GM18858 (cell line): ENCODE data around the gene ERCC3.

Source experiments
- ATAC-seq: cut with Tn5 transposase; IDR thresholded peaks from one replicate; pipeline ENCODE4 v1.9.1; 2021; ENCODE audit not compliant: unreplicated experiment

ERCC3 gene

GRCh38 chr2:127293748-127294562 is at the start of gene ERCC3:
Gene ERCC3, minus strand, starts transcription at chr2:127294144. Its CDS starts 63 bp downstream, at chr2:127294081.
- ATAC-seq, result peak; percentile 99

DNA sequence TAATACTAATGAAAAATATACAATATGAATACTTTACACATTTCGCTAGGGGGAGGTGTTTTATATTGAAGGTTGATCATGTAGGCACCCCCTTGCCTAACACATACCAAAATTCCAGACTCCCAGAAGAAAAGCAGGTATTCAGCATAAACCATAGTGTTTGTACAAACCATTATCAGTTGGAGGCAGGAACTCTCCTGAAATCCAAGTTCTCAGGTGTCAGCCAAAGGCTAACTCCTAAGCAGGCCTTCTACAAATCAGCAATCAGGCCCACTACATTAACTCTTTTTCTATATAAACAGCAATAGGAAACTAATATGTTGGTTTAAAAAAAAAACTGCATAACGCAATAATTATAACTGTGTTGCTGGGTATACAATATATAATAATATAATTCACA is 49.3 kb upstream of the ERCC3 start:
- ATAC-seq, result no peak

GRCh38 chr2:127342101-127342500 is 48.2 kb upstream of the ERCC3 start:
- no peak for ATAC-seq

GRCh38 chr2:127332335-127332734 is 38.4 kb upstream of the ERCC3 start:
- no peak for ATAC-seq

- peak; percentile 63 for ATAC-seq
Observed at GRCh38 chr2:127330753-127331152, 36.8 kb upstream of the ERCC3 start.

- ATAC-seq, result no peak
Observed at GRCh38 chr2:127326289-127326945, 32.5 kb upstream of the ERCC3 start.

DNA sequence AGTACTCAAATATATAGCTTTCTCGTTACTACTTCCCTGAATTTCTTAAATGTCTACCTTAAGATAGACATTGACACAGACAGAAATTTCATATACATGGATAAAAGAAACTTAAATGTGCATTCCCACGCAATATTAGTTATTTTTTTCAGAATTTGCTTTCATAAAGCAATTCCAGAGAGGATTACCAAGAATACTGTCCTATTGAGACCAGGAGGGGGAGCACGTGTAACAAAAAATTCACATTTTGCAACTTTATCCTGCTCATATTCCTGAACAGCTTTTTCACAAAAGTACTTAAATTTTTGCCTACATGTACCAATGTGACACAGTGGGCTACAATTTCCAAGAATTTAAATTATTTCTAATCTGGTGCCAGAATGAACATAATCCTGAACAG is 30.7 kb upstream of the ERCC3 start:
- ATAC-seq, result no peak

DNA sequence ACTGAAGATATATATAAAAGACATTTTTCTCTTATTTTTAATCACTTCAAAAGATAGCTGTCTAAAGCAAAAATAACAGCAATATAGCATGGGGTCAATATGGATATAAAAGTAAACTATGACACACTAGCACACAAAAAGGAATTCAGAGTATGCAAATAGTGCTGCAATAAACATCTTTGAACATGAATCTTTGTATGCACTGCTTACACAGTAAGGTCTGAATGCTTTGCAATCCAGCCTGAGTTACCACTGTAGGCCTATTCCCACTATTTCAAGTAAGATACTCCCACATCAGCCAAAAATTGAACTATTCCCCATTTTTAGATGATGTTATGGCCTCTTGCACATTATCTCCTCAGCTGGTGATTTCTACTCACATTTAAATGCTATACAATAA is 27.4 kb upstream of the ERCC3 start:
- no peak for ATAC-seq

DNA sequence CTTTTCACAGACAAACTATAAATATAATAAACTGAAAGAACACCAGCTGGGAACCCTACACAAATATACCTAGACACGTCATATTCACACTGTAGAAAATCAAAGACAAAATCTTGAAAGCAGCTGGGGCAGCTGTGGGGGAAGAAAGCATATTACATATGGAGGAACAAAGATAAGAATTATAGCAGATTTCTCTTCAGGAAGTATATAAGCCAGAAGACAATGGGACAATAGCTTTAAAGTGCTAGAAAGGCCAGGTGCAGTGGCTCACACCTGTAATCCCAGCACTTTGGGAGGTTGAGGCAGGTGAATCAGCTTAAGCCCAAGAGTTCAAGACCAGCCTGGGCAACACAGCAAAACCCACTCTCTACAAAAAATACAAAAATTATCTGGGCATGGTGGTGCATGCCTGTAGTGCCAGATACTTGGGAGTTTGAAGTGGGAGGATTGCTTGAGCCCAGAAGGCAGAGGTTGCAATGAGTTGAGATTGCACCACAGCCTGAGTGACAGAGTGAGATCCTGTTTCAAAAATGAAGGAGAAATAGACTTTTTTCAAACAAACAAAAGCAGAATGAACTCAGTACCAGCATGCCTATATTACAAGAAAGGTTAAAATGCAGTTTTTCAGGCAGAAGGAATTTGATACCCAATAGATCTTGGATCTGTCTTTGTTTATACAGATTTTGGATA is 26.8 kb upstream of the ERCC3 start:
- ATAC-seq, result no peak

DNA sequence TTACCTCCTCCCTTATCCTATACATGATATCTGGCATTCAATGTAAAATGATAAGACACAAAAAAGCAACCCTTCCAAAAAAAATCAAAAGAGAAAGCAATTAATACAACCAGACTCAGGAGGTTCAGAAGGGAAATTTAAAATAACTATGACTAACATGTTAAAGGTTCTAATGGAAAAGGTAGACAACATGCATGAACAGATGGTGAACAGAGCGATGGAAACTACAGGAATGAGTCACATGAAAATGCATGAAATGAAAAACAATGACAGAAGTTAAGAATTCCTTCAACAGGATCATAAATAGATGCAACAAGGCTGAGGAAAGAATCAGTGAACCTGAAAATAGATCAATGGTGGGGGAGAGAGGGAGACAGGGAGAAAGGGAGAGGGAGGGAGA is 26.1 kb upstream of the ERCC3 start:
- no peak for ATAC-seq

DNA sequence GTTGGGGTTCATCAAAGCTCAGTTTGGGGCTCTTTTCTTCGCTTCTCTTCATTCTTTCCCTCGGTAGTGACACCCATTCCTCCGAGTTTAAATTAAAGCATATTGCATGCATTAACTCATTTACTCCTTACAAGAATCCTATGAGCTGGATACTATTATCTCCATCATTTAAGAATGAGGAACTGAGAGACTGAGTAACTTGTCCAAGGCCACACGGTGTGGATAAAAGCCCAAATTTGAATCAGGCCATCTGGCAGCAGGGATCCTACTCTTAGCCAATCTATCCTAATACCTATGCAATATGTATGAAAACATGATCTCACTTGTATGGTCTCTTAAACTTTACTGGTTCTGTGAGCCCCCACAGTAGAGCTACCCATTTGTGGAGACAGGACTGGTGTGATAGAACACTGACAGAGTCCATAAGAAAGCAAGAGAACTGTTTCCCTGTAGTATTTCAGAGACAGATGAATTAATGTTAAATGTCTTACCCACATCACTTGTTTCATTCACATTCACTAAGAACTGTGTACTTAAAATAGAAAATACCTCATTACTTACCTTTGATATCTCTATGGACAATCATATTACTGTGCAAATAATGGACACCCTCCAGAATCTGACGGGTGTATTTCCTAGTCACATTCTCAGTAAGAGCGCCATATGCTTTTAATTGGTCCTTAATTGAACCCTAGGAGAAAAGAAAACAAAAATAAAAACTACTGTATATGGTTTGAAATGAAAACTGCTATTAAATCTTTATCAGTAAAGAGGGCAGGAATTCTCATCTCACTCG is 20.4 kb upstream of the ERCC3 start:
- no peak for ATAC-seq

GRCh38 chr2:127313406-127313805 is 19.5 kb upstream of the ERCC3 start:
- peak; percentile 98 for ATAC-seq

DNA sequence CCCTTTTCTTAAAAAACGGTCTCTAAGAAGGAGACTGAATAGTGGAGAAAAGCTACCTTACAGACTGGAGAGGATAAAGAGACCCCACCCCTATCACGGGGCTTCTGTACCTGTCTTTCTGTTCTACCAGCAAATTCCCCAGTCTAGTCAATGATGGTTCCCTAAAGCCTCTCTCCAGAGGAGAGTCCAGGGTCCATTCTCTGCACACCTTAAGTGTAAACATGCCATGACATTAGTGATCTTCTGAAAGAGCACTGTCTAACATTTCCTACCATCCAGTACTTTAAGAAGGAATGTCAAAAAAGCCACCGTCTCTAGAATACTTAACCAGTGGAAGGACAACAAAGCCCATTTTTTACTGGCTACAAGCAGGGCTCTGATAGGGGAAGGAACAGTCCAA is 17.0 kb upstream of the ERCC3 start:
- ATAC-seq, result no peak

DNA sequence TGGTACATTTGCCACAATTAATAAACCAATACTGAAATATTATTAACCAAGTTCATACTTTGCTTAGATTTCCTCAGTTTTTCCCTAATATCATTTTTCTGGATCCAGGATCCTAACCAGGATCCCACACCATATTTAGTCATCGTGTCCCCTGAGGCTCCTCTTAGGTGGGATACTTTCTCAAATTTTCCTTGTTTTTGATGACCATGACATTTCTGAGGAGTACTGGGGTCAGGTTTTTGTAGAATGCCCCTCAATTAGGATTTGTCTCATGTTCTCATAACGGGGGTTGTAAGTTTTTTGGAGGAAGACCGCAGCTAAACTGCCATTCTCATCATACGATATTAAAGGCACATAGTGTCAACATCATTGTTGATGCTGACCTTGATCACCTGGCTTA is 15.5 kb upstream of the ERCC3 start:
- ATAC-seq, result no peak

GRCh38 chr2:127308586-127309138 is 14.7 kb upstream of the ERCC3 start:
- ATAC-seq, result no peak

DNA sequence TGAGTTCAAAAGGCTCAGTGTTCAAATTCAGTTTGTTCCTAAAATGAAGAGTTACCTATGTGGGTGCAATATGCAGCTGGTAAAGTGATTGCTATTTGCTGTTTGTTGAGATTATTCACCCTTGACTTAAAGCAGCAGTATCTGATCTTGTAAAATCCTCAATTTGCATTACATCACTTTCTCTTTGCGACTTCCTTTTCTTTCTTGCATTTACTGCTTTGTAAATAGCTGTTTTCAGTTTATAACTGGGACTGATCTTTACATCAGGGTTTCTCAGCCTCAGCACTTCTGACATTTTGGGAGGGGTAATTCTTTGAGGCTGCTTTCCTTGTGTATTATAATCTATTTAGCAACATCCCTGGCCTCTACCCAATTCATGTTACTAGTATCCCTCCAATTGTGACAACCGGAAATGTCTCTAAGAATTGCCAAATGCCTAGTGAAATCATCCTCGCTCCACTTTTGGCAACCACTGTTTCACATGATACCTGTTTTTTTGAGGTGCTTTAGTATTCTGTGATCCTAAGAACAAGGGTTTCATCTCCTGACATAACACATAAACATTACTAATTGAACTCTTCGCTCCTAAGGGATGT is 12.1 kb upstream of the ERCC3 start:
- ATAC-seq, result peak; percentile 41

DNA sequence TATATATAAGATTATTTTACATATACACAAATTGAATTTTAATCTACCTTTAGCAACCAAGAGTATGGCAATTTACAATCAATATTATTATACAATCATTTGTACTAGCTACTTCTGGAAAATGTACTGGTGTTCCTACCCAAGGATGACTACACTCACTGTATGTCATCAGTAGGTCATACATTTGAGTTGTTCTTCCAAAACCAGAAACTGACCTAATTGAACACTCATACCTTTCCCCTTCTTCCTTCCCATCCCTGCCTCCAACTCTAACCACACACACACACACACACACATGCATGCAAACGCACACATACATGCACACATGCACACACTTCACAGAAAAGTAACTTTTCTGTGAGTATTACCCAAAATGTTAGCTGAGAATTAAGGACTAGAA is 8.2 kb upstream of the ERCC3 start:
- no peak for ATAC-seq

DNA sequence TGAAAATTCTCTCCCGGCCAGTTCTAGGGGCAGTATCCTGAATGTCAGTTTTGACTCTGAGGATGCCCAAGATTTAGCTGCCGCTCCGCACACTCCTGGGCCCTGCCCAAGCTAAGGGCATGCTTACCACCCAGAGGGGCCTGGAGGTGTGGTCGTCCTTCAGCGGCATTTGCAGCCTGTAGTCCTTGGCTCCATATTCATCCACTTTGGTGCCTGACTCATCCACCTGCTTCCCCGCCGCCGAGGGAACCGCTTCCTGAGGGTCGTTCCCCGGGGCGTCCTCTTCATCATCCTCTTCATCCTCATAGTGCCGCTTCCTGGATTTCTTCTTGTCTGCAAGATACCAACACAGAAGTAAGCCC is 577 bp downstream of the ERCC3 start:
- ATAC-seq, result no peak

GRCh38 chr2:127288274-127288673 is 5.7 kb downstream of the ERCC3 start:
- no peak for ATAC-seq

GRCh38 chr2:127283275-127283674 is 10.7 kb downstream of the ERCC3 start:
- ATAC-seq, result no peak

DNA sequence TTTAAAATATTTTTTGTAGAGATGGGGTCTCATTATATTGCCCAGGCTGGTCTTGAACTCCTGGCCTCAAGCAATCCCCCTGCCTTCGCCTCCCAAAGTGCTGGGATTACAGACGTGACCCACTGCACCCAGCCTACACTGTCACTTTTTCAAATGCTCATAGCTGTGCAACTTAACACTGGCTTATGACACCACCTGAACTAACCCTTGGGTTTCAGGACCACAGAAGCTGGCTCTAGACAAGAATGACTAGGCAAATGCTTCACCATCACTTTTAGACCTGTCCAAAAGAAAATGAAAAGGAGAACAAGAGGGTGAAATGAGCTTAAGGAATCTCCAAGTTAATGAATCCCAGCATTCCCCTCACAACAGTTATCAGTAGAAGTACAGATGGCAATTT is 13.3 kb downstream of the ERCC3 start:
- ATAC-seq, result no peak
